Keratinocyte (primary cell): ENCODE results near the gene XPO1. TPM values are rescaled to one million over a fixed set of nuclear protein-coding genes. Genes with fewer than 3 reads are reported as not detected.
A peak's percentile ranks its signal among the peaks of the same experiment; 100 is the strongest.

Experiments used
- DNase-seq: peaks from one replicate; pipeline ENCODE4 v3.0.0-alpha.2; 2011; ENCODE audit warnings: low read depth, missing footprints, low spot score
- FAIRE-seq: peaks from 2 replicates; lab custom pipeline; 2011; peaks lifted over from hg19 to GRCh38; lab: Jason Lieb, UNC
- H2AFZ ChIP-seq: 2 replicates; pipeline ENCODE4 v1.6.0; 2012; ENCODE audit warnings: low read length, control low read depth, inconsistent platforms; ENCODE audit not compliant: control insufficient read depth
- H3K27ac ChIP-seq: 2 replicates; pipeline ENCODE4 v1.5.1; 2011; ENCODE audit warnings: low read length; ENCODE audit not compliant: control insufficient read depth, insufficient read depth
- H3K27me3 ChIP-seq: 3 replicates; pipeline ENCODE4 v1.6.0; 2011; ENCODE audit warnings: low read length; ENCODE audit not compliant: control insufficient read depth, insufficient read depth; ENCODE audit errors: extremely low read depth
- H3K36me3 ChIP-seq, 2 experiments: 2 replicates in 1 of 2; 3 replicates in 1 of 2; pipeline ENCODE4 v1.5.1; 2011; ENCODE audit warnings: low read length in 2 of 2, mild to moderate bottlenecking in 1 of 2; ENCODE audit not compliant: control insufficient read depth in 2 of 2, insufficient read depth in 2 of 2; ENCODE audit errors: extremely low read depth in 1 of 2
- H3K4me1 ChIP-seq: 3 replicates; pipeline ENCODE4 v1.5.1; 2011; ENCODE audit warnings: low read length; ENCODE audit not compliant: control insufficient read depth, insufficient read depth; ENCODE audit errors: extremely low read depth
- H3K4me2 ChIP-seq: 3 replicates; pipeline ENCODE4 v1.6.0; 2011; ENCODE audit warnings: low read depth, low read length; ENCODE audit not compliant: control insufficient read depth, insufficient read depth; ENCODE audit errors: extremely low read depth
- H3K4me3 ChIP-seq, 3 experiments: fragments of 200-600 bp in 1 of 3; sonication (generic) in 1 of 3; 2 replicates in 2 of 3; 3 replicates in 1 of 3; pipeline ENCODE4 v1.5.1; 2011 to 2016; ENCODE audit warnings: low read length in 3 of 3, mild to moderate bottlenecking in 3 of 3, control low read depth in 2 of 3, inconsistent platforms in 1 of 3, low read depth in 1 of 3, mixed read lengths in 1 of 3, mixed run types in 1 of 3, moderate library complexity in 1 of 3; ENCODE audit not compliant: control insufficient read depth in 2 of 3, insufficient read depth in 2 of 3; ENCODE audit errors: extremely low read depth in 1 of 3
- H3K79me2 ChIP-seq: 2 replicates; pipeline ENCODE4 v1.6.0; 2012; ENCODE audit warnings: low read length; ENCODE audit not compliant: control insufficient read depth, insufficient read depth
- H3K9ac ChIP-seq: 3 replicates; pipeline ENCODE4 v1.6.0; 2011; ENCODE audit warnings: low read length; ENCODE audit not compliant: control insufficient read depth, insufficient read depth; ENCODE audit errors: extremely low read depth
- H3K9me1 ChIP-seq: 3 replicates; pipeline ENCODE4 v1.6.0; 2011; ENCODE audit warnings: low read length; ENCODE audit not compliant: control insufficient read depth, insufficient read depth; ENCODE audit errors: extremely low read depth
- H3K9me3 ChIP-seq: 2 replicates; pipeline ENCODE4 v1.5.1; 2012; ENCODE audit warnings: low read depth, low read length; ENCODE audit not compliant: control insufficient read depth
- H4K20me1 ChIP-seq: 3 replicates; pipeline ENCODE4 v1.6.0; 2011; ENCODE audit warnings: low read length; ENCODE audit not compliant: control insufficient read depth, insufficient read depth; ENCODE audit errors: extremely low read depth
- CTCF ChIP-seq, 3 experiments: IDR thresholded peaks in 1 of 3; conservative IDR thresholded peaks in 1 of 3; optimal IDR thresholded peaks in 1 of 3; 2 replicates in 2 of 3; 3 replicates in 1 of 3; pipeline versions ENCODE3 to v1.5.1; 2011; ENCODE audit warnings: low read length in 3 of 3, mild to moderate bottlenecking in 3 of 3, moderate library complexity in 2 of 3, control low read depth in 1 of 3, inconsistent platforms in 1 of 3; ENCODE audit not compliant: insufficient read depth in 2 of 3; ENCODE audit errors: extremely low read depth in 1 of 3
- EZH2 ChIP-seq: IDR thresholded peaks from one replicate; pipeline ENCODE4 v1.6.1; 2012; ENCODE audit warnings: inconsistent platforms, mild to moderate bottlenecking, low read length, moderate library complexity
- dilution Hi-C: fragments of 300-500 bp; cut with MboI; formaldehyde crosslinking; loops from one replicate; pipeline ENCODE4 v1.7.0; 2020; ENCODE audit warnings: low sequenced_read_pairs; ENCODE audit not compliant: extremely low pct_ligation_motif_present
- polyA plus RNA-seq, 5 experiments: library from polyadenylated mRNA; depleted of rRNA in 3 of 5; stranded (reverse) in 3 of 5; stranded (forward) in 1 of 5; unstranded in 1 of 5; fragments of >200 nt; gene quantifications; 1 replicate in 1 of 5; 2 replicates in 3 of 5; 3 replicates in 1 of 5; pipeline versions ENCODE4 v1.2.1 to v1.2.3, GENCODE V29; 2011 to 2012; ENCODE audit warnings: missing spikeins in 2 of 5, low read depth in 1 of 5, low replicate concordance in 1 of 5

Gene XPO1
- polyA plus RNA-seq, 1 donor (not counting 4 experiments of a cell fraction or from before 2014, with no cell fraction given), result 144 TPM

DNA sequence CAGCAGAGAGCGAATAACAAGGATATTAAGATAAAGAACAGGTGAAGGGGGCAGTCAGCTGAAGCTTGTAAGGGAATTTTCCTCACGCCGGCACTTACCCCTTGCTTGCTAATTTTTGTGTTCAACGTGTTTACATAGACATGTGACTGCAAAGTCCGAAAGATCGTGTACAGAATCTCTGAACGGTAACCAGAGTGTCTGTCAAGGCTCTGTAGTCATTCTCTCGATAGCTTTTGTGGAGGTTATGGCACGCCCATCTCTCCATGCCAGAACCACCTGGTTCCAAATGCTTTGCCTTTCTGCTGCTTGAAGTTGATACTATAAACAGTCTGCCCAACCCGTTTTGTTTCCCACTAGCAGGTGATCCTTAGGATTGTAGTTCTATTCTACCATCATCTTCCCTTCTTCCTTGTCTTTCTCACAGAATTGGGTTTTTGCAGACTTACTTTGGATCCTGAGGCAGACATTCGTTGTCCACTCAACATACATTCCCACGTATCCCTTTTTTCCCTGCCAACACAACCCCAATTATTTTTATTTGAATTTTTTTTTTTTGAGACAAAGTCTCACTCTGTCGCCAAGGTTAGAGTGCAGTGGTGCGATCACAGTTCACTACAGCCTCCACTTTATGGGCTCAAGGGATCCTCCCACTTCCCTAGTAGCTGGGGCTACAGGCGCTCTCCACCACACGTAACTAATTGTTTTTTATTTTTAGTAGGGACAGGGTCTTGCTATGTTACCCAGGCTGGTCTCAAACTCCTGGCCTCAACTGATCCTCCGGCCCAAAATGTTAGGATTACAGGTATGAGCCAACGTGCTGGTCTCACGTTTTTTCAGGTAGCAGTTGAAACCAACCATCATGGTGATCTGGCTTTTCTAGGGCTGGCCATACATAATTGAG, 66.0 kb downstream of the XPO1 start:
- no peak for TF ChIP-seq EZH2
- FAIRE-seq (no peak), DNase-seq (no peak)
- peaks cover 7% of the 10 kb centered on the region for H3K4me1 ChIP-seq
- H3K4me2 ChIP-seq, result peak overlapping the region; percentile 93
- no peaks in the 10 kb centered on the region for H4K20me1 ChIP-seq
- dilution Hi-C loops, result no loop called here
- H3K79me2 ChIP-seq, result peaks cover 46% of the 10 kb centered on the region
- no peaks in the 10 kb centered on the region for H3K9me1 ChIP-seq
- peak overlapping the region; percentile 82 to 96 (median 92) for H3K4me3 ChIP-seq
- no peaks in the 10 kb centered on the region for H3K27me3 ChIP-seq
- H3K9me3 ChIP-seq, result no peaks in the 10 kb centered on the region
- H3K27ac ChIP-seq, result peak overlapping the region; percentile 96
- H2AFZ ChIP-seq, result peak overlapping the region; percentile 80
- peak overlapping the region; percentile 88 for H3K9ac ChIP-seq
- H3K36me3 ChIP-seq, result no peaks in the 10 kb centered on the region

GRCh38 chr2:61470965-61471904, 66.9 kb downstream of the XPO1 start, which contains the start of gene USP34:
Gene USP34, minus strand, starts transcription at chr2:61471087. Its CDS starts 395 bp downstream, at chr2:61470692.
- peak within 1 kb of the TSS; percentile 88 for H3K9ac ChIP-seq
- FAIRE-seq, result no peak
- H4K20me1 ChIP-seq, result no peaks in the 10 kb centered on the region
- H3K27ac ChIP-seq, result peak within 1 kb of the TSS; percentile 96
- H3K4me2 ChIP-seq, result peak within 1 kb of the TSS; percentile 93
- H3K9me3 ChIP-seq, result no peaks in the 10 kb centered on the region
- TF ChIP-seq CTCF (optimal IDR thresholded peaks at IDR 0.05 in 1 of 3, IDR thresholded peaks at IDR 0.05 in 1 of 3, conservative IDR thresholded peaks at IDR 0.05 in 1 of 3; ENCODE audit: extremely low read depth in 1 of 3, insufficient read depth in 2 of 3, low read length in 3 of 3), result peak in 2 of 3 experiments; percentile 1 to 5
- TF ChIP-seq EZH2, result no peak
- no peaks in the 10 kb centered on the region for H3K36me3 ChIP-seq
- H3K9me1 ChIP-seq, result no peaks in the 10 kb centered on the region
- peak within 1 kb of the TSS; percentile 80 for H2AFZ ChIP-seq
- H3K79me2 ChIP-seq, result peaks cover 56% of the 10 kb centered on the region
- no peaks in the 10 kb centered on the region for H3K27me3 ChIP-seq
- peaks cover 7% of the 10 kb centered on the region for H3K4me1 ChIP-seq
- peak within 1 kb of the TSS; percentile 92 to 96 (median 96) for H3K4me3 ChIP-seq
- no peak for DNase-seq
- dilution Hi-C loops, result no loop called here
